Upper lobe of right lung (tissue), 1 donor: ENCODE measurements around the gene WFDC10A. TPM values are rescaled to one million over a fixed set of nuclear protein-coding genes. Genes with fewer than 3 reads are reported as not detected.

Experiments
- ATAC-seq: fragments of 200-7000 bp; cut with Tn5 transposase; one replicate; pipeline ENCODE4 v1.9.1; 2020; ENCODE audit warnings: mild to moderate bottlenecking, moderate library complexity
- DNase-seq: peaks from one replicate; pipeline ENCODE4 v3.0.0-alpha.2; 2020
- H3K27ac ChIP-seq: fragments of 200-600 bp; one replicate; pipeline ENCODE4 v1.8.0; 2022
- H3K27me3 ChIP-seq: fragments of 200-600 bp; one replicate; pipeline ENCODE4 v1.8.0; 2022; ENCODE audit warnings: mild to moderate bottlenecking
- H3K36me3 ChIP-seq: fragments of 200-600 bp; one replicate; pipeline ENCODE4 v1.8.0; 2022
- H3K4me1 ChIP-seq: fragments of 200-600 bp; one replicate; pipeline ENCODE4 v1.8.0; 2022
- H3K4me3 ChIP-seq: fragments of 200-600 bp; one replicate; pipeline ENCODE4 v1.8.0; 2022; ENCODE audit warnings: mild to moderate bottlenecking
- H3K9me3 ChIP-seq: fragments of 200-600 bp; one replicate; pipeline ENCODE4 v1.8.0; 2022
- intact Hi-C: fragments of 100-400 bp; cut with DNase I; formaldehyde crosslinking; loops from one replicate; pipeline ENCODE4 v1.11.0; 2022
- total RNA-seq: library from RNA; stranded (reverse); fragmentation: NEBNext Ultra II Directional; extraction: Animal tissue kit (Norgen Biotek cat#: 25700); gene quantifications from one replicate; pipeline ENCODE4 v1.2.1, GENCODE V29; 2021
- TF ChIP-seq, protein P1 (sequence below): fragments of 200-600 bp; IDR thresholded peaks from one replicate; pipeline ENCODE4 v1.8.0; 2022; ENCODE audit warnings: antibody characterized with exemption
- donor health status: DM: no; HTN: yes; CAD: no; lungs with severe emphysema.

WFDC10A gene
- total RNA-seq, 1 donor from 2014 or later: not detected

DNA sequence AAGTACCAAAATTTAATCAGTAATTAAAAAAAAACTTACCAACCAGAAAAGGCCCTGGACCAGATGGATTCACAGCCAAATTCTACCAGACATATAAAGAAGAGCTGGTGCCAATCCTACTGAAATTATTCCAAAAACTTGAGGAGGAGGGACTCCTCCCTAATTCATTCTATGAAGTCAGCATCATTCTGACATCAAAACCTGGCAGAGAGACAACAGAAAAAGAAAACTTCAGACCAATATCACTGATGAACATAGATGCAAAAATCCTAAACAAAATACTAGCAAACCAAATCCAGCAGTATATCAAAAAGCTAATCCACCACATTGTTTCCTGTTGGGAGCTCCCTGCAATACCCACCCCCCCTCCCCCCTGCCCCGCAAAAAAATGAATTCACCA is 40.6 kb downstream of the WFDC10A start, which contains the start of gene WFDC11:
WFDC11 (minus strand) TSS at position 101 of the 400 bp plus-strand sequence. CDS start 19,639 bp downstream, outside the sequence.
- Histone ChIP-seq H3K4me3 (no peak within 1 kb of the TSS), H3K36me3 (no peaks in the 10 kb centered on the region), H3K4me1 (no peaks in the 10 kb centered on the region), H3K27me3 (no peaks in the 10 kb centered on the region), H3K27ac (no peak within 1 kb of the TSS), H3K9me3 (no peaks in the 10 kb centered on the region)
- intact Hi-C loops: no loop called here
- DNase-seq (no peak), ATAC-seq (no peak)
- TF ChIP-seq, protein P1, sequence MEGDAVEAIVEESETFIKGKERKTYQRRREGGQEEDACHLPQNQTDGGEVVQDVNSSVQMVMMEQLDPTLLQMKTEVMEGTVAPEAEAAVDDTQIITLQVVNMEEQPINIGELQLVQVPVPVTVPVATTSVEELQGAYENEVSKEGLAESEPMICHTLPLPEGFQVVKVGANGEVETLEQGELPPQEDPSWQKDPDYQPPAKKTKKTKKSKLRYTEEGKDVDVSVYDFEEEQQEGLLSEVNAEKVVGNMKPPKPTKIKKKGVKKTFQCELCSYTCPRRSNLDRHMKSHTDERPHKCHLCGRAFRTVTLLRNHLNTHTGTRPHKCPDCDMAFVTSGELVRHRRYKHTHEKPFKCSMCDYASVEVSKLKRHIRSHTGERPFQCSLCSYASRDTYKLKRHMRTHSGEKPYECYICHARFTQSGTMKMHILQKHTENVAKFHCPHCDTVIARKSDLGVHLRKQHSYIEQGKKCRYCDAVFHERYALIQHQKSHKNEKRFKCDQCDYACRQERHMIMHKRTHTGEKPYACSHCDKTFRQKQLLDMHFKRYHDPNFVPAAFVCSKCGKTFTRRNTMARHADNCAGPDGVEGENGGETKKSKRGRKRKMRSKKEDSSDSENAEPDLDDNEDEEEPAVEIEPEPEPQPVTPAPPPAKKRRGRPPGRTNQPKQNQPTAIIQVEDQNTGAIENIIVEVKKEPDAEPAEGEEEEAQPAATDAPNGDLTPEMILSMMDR: no peak

DNA sequence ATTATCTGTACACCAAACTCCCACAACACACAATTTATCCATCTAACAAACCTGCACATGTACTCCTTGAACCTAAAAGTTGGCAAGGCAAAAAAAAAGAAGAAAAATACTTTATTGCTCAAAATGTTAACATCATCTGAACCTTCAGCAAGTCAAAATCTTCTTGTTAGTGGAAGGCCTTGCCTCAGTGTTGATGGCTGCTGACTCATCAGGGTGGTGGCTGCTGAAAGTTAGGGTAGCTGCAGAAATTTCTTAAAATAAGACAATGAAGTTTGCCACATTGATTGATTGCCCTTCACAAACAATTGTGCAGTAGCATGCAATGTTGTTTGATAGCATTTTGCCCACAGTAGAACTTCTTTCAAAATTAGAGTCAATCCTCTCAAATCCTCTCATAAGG is 43.2 kb downstream of the WFDC10A start:
- H3K27me3 ChIP-seq: no peaks in the 10 kb centered on the region

DNA sequence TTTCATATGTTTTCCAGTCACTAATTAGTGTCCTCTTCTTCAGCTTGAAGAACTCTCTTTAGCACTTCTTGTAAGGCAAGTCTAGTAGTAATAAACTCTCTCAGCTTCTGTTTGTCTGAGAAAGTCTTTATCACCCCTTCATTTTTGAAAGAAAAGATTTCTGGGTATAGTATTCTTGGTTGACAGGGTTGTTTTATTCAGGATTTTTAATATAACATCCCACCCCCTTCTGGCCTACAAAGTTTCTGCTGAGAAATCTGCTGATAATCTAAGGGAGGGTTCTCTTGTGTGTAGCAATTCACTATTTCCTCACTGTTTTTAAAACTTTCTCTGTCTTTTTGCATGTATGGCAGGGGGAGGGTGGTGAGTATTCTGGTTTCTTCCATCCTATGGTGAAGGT is 50.1 kb downstream of the WFDC10A start:
- ATAC-seq (no peak), DNase-seq (no peak)
- Histone ChIP-seq H3K4me1 (no peaks in the 10 kb centered on the region), H3K27me3 (no peaks in the 10 kb centered on the region), H3K36me3 (no peaks in the 10 kb centered on the region), H3K9me3 (peaks cover 8% of the 10 kb centered on the region), H3K27ac (no peak overlapping the region), H3K4me3 (no peak overlapping the region)
- TF ChIP-seq, protein P1: no peak
- intact Hi-C loops: no loop called here

More for the DNA sequence above, 43.2 kb downstream of the WFDC10A start:
- no peak overlapping the region for H3K4me3 ChIP-seq
- intact Hi-C loops: no loop called here
- no peaks in the 10 kb centered on the region for H3K36me3 ChIP-seq
- no peaks in the 10 kb centered on the region for H3K9me3 ChIP-seq
- TF ChIP-seq, protein P1: no peak
- ATAC-seq: no peak
- DNase-seq: no peak
- no peaks in the 10 kb centered on the region for H3K4me1 ChIP-seq
- H3K27ac ChIP-seq: no peak overlapping the region

Other genes starting within 250 kb of the WFDC10A start
- 66.2 TPM for gene DBNDD2, start 221.4 kb upstream of the WFDC10A start, total RNA-seq
- gene PIGT, start 213.6 kb upstream of the WFDC10A start, total RNA-seq: 66.3 TPM
- 113 TPM for gene WFDC2, start 160.0 kb upstream of the WFDC10A start, total RNA-seq
- not detected for gene SPINT3, start 114.1 kb upstream of the WFDC10A start, total RNA-seq
- gene WFDC6, start 90.3 kb upstream of the WFDC10A start, total RNA-seq: not detected
- gene EPPIN, start 82.3 kb upstream of the WFDC10A start, total RNA-seq: not detected
- not detected for gene WFDC8, start 50.5 kb upstream of the WFDC10A start, total RNA-seq
- gene WFDC9, start 1.5 kb downstream of the WFDC10A start, total RNA-seq: not detected
- not detected for gene WFDC11, start 40.5 kb downstream of the WFDC10A start, total RNA-seq
- gene WFDC13, start 72.3 kb downstream of the WFDC10A start, total RNA-seq: not detected
- gene WFDC10B, start 75.3 kb downstream of the WFDC10A start, total RNA-seq: not detected
- not detected for gene SPINT4, start 92.6 kb downstream of the WFDC10A start, total RNA-seq
- gene WFDC3, start 162.1 kb downstream of the WFDC10A start, total RNA-seq: 2.1 TPM
- 32.0 TPM for gene DNTTIP1, start 162.2 kb downstream of the WFDC10A start, total RNA-seq
- gene UBE2C, start 182.9 kb downstream of the WFDC10A start, total RNA-seq: 1.4 TPM
- gene TNNC2, start 197.6 kb downstream of the WFDC10A start, total RNA-seq: 0.61 TPM
- 23.4 TPM for gene SNX21, start 204.1 kb downstream of the WFDC10A start, total RNA-seq
- 23.5 TPM for gene ACOT8, start 227.7 kb downstream of the WFDC10A start, total RNA-seq
- 4.0 TPM for gene ZSWIM3, start 227.9 kb downstream of the WFDC10A start, total RNA-seq